ENCODE measurements around the gene ABTB2.

- TF ChIP-seq SUZ12 (IDR thresholded peaks at IDR 0.05) (no peak), CTBP1 (IDR thresholded peaks at IDR 0.05; ENCODE audit: borderline replicate concordance) (no peak), FOXM1 (IDR thresholded peaks at IDR 0.05; ENCODE audit: borderline replicate concordance) (no peak), HDGF (IDR thresholded peaks at IDR 0.05; ENCODE audit: borderline replicate concordance) (no peak), SP1 (IDR thresholded peaks at IDR 0.05) (no peak), TARDBP (IDR thresholded peaks at IDR 0.05) (no peak), NFRKB (IDR thresholded peaks at IDR 0.05) (no peak), BHLHE40 (IDR thresholded peaks at IDR 0.05; ENCODE audit: borderline replicate concordance) (no peak), ARNT (IDR thresholded peaks at IDR 0.05) (no peak)
These were observed 82.3 kb downstream of the ABTB2 start for GRCh38 chr11:34275486-34275885.

Measured in HEK293T (cell line).